NCI-H774 (cell line): ENCODE results near the gene COL21A1.

ENCODE experiments used
- DNase-seq: peaks from one replicate; lab custom pipeline; 2025; lab: John Stamatoyannopoulos, UW

The COL21A1 gene

GRCh38 chr6:56109149-56109548 is 138.2 kb downstream of the COL21A1 start:
- DNase-seq, result no peak

- DNase-seq, result no peak
Observed at GRCh38 chr6:56106231-56106630, 141.1 kb downstream of the COL21A1 start.

GRCh38 chr6:56104591-56104990 is 142.8 kb downstream of the COL21A1 start:
- no peak for DNase-seq

DNA sequence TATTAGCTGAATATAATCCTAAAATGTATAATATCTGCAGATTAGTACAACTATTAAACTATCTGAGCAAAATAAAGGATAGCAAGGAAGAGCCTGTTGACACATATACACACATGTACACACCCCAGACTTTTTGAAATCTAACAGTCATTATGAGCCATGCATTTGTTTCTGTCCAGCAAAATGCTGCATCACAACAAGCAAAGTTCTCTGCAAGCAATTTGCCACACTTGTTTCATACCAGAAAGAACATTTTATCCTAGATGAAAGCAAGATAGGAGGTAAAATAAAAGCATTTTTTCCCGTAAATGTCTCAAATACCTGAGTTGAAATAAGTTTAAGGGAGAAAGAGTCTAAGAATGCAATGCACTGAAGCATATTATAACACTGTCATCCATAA is 145.2 kb downstream of the COL21A1 start:
- no peak for DNase-seq

- DNase-seq, result no peak
Observed at GRCh38 chr6:56101141-56101553, 146.2 kb downstream of the COL21A1 start.

GRCh38 chr6:56096946-56097621 is 150.3 kb downstream of the COL21A1 start:
- no peak for DNase-seq

- no peak for DNase-seq
Observed at GRCh38 chr6:56096541-56096940, 150.8 kb downstream of the COL21A1 start.

DNA sequence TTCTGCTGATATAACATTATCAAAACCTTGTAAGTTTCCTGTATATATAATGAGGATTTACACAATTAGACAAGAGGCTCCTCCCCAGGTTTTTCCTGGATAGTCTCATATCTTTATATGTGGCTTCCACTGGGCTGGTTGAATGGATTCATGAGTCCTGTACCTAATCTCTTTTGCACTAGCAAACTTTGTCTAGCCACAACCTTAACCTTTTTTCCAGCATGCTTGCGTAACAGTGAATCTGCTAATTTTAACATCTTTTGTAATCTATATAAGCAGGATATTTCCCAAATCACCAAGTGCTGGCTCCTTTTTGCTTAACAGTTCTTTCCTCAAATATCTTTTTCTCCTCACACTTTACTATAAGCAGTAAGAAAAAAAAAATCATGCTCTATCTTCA is 153.6 kb downstream of the COL21A1 start:
- DNase-seq, result no peak

DNA sequence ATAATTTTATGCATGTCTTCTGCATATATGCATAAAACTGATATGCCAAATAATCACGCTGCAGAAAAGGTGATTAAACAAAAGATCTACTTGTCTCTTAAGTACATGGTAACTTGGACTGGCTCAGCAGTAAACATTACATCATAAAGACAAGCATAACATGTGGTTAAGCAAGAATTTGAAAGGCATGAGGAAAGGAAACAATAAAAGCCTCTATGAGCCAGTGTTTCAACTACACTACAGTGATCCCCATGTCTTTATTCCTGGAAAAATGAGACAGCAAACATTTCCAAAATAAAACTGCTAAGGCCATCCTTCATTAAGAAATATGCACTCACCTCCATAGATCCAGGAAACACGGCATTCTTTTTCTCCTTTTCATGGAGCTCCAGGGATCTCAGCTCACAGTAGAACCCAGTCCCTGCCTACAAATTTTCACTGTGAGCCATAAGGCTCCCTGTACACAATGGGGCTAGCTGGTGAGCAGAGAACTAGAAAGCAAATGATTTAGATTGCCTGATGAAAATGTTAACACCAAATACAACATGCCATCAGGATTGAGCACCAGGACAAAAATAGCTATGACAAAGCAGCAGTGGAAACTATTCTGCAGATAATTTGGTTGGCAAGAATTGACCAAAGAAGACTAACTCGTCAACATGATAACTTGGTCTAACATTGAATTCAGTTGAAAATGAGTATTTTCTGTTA is 156.1 kb downstream of the COL21A1 start:
- DNase-seq, result peak; percentile 59

GRCh38 chr6:56088641-56089040 is 158.7 kb downstream of the COL21A1 start:
- DNase-seq, result no peak

- no peak for DNase-seq
Observed at GRCh38 chr6:56087421-56087820, 160.0 kb downstream of the COL21A1 start.

DNA sequence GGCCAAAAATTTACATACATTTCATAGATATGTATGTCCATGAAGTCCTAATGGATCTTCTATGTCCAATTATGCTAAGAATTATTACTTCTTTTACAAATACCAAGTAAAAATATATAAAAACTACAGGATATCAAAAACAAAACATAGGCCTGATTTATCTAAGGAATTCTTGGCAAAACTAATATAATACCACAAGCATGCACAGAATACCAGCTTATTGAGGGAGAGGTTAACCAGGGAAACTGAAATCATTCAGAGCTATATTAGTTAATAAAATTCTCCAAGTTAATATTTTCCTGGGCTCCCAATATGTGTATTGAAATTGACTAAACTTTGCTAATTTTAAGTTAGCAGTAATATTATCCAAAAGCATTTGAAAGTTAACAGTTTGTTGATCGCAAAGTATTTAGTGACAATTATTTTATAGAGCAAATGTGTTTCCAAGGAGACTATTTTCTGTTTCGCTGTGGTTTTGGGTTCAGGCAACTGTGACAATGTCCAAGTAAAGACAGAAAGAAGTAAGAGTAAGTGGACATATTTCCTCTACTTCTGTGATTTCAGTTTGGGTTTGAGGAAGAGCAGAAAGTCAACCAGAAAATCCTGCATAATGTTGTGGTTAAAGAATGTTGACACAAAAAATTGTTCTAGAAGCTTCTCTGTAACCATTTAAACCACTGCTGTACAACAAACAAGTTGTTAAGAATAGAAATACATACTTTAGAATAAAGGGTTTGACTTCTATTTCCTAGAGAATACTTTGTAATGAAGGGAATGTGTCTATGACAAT is 167.4 kb downstream of the COL21A1 start:
- no peak for DNase-seq

DNA sequence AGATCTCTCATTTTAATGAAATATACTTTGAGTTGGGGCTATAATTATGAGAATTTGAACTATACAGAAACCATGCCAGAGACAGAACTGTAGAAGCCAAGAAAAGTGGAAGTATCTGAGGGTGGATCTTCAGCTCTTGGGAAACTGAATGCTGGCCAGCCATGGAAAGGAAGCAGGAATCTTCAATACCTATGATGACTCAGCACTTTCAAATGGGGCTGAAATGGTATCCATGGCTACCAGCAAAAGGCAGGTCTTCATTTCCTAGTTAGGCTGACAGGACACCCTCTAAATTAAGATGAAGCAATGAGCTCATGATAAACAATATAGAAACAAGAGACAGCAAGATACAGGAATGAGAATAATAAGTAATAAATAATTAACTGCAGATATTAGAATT is 171.3 kb downstream of the COL21A1 start:
- DNase-seq, result no peak

DNA sequence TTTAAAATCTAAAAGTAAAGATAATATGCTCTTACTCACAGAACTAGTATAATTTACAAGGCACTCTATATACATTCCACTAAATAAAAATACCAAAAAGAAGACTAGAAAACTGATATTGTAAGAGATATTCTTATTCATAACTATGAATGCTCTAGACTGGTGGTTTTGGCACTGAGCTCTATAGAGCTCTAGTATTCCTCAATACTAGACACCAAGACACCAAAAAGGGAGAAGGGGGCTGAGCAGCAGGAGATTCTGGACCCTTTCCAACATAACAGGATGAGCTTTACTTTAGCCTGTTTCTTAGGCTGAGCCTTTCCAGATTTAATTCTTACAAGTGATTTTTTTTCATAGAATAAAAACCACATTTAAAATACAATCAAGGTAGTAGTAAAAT is 173.6 kb downstream of the COL21A1 start:
- no peak for DNase-seq

DNA sequence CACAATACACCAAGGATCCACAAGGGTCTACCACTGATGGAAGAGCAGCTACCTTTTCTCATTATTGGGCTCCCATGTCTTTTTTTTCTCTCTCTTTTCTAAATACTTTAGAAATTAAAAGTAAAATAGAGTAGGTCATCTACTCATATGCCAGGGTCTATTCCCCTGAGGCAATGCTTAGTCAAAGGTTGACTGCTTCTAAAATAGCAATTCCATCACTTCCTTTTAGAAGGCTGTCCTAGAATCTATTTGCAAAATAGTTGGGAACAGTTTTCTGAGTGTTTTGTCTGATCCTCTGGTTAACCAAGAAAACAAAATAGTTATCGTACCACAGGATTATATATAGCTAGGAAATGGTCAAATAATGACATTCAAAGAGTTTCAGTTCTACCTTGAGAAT is 174.1 kb downstream of the COL21A1 start:
- DNase-seq, result no peak

DNA sequence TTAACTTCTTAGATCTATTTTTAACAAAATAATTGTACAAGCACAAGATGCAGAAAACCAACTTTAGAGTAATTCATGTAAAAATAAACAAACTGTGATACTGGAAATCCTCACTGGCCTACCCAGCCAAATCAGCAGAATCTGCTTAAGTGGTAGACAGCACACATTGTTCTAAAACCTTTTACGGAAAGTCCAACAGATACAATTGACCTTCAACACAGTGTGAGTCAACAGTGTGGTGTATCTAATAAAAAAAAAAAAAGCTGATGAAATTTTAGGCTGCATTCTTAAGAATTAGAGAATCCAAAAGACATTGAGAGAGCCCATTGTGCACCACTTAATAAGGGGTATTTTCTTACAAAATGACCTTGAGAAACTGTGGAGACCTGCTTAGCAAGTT is 174.5 kb downstream of the COL21A1 start:
- no peak for DNase-seq

DNA sequence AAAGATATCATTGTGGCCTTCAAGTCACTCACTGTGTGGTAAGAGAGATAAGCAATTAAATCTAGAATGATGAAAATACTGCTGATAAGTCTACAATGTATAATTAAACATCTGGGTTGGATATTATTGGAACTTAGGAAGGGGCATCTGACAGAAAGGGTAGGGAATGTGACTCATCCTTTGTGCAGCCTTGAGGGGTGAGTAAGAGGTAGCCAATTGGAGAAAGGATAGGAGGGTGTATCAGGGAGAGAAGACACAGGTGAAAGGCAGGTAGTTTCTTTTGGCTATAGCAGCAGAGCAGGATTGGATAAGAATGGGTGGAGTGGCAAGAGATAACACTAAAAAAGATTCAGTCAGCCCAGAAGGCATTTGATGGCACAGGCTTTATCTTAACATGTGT is 182.0 kb downstream of the COL21A1 start:
- DNase-seq, result no peak

- no peak for DNase-seq
Observed at GRCh38 chr6:56062836-56063235, 184.5 kb downstream of the COL21A1 start.

DNA sequence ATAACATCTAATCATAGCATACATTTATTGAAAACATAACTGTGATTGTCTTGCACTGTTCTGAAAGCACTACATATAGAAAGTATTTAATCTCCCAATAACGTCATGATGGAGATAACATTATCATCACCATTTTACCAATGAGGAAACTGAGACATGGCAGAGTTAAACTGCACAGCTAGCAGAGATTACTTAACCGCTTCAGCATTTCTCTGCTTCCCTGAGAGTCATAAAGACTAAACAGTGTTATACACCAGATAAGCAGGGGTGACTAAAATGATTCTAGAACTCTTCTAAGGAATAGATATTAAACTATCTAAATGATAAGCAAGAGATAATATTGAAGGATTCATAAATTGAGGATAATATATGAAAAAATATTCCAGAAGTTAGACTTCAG is 188.7 kb downstream of the COL21A1 start:
- DNase-seq, result no peak

- no peak for DNase-seq
Observed at GRCh38 chr6:56055081-56055704, 192.2 kb downstream of the COL21A1 start.

DNA sequence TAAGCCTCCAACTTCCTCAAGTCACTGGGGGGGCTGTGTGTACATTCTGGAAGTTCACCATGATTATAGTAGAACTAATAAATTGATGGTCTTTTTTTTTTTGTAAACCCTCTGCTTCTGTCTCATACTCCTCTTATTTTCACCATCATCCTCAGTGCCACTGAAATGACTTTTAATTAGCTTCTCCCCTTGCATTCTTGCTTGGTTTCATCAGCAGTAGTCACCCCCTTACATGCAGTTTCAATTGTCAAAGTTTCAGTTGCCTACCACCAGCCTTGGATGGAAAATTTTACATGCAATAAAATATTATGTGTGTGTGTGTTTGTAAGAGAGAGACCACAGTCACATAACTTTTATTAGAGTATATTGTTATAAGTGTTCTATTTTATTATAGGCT is 196.2 kb downstream of the COL21A1 start:
- no peak for DNase-seq

DNA sequence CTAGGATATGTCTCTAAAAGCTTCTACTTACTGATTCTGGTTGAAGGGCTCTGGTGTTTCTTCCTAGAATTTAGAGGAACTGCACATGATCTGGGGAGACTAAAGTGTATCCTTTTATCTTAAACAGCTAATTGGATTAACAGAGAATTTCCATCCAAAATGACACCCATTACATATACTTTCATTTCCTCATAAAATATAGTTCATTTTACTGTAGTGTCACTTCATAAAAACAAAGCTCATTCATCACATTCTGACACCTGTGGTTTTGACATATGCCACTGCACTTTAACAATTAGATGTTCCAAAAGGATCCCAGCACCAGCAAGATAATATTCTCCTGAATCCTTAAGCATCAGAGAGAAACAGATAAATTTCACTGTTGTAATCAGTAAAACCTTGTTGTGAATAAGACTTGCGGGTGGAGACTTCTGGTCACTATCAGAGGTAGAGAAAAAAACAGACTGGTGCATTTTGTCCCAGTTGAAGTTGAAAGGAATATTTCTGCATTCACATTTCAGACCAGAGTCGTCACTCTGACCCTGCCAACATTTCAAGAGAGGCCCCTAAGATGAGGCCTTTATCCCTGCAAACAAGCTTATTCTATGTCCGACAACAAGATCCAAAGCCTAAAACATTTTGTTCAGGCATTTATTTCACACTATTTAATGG is 196.7 kb downstream of the COL21A1 start:
- DNase-seq, result no peak
